CD14-positive monocyte (primary cell): ENCODE measurements around the gene LCA5L. TPM values are rescaled to one million over a fixed set of nuclear protein-coding genes. Genes with fewer than 3 reads are reported as not detected.
A peak's percentile ranks its signal among the peaks of the same experiment; 100 is the strongest.

Source experiments
- DNase-seq, 3 donors: peaks; one replicate each; pipeline ENCODE4 v3.0.0-alpha.2; 2011 to 2022
- H2AFZ ChIP-seq: 2 replicates; pipeline ENCODE4 v1.6.0; 2012; ENCODE audit warnings: mild to moderate bottlenecking, low read depth, low read length, inconsistent platforms; ENCODE audit not compliant: insufficient read depth, poor library complexity, severe bottlenecking
- H3K27ac ChIP-seq, 2 donors: 1 replicate in 1 of 2; 2 replicates in 1 of 2; pipeline ENCODE4 v1.5.1; 2012 to 2013; ENCODE audit warnings: low read length in 2 of 2, control low read depth in 1 of 2, inconsistent platforms in 1 of 2, low read depth in 1 of 2, mild to moderate bottlenecking in 1 of 2
- H3K27me3 ChIP-seq, 2 donors: one replicate each; pipeline versions ENCODE4 v1.6.0 to v1.6.1; 2011 to 2013; ENCODE audit warnings: low read length in 2 of 2; ENCODE audit not compliant: control insufficient read depth in 2 of 2, insufficient read depth in 2 of 2
- H3K36me3 ChIP-seq, 2 donors: replicated peaks in 1 of 2; 1 replicate in 1 of 2; 2 replicates in 1 of 2; pipeline versions ENCODE4 v1.5.1 to v1.6.1; 2012 to 2013; ENCODE audit warnings: low read length in 2 of 2, control low read depth in 1 of 2, inconsistent platforms in 1 of 2, mild to moderate bottlenecking in 1 of 2; ENCODE audit not compliant: insufficient read depth in 2 of 2, control insufficient read depth in 1 of 2
- H3K4me1 ChIP-seq, 2 donors: 1 replicate in 1 of 2; 2 replicates in 1 of 2; pipeline versions ENCODE4 v1.5.1 to v1.6.1; 2012 to 2013; ENCODE audit warnings: low read length in 2 of 2, control low read depth in 1 of 2, inconsistent platforms in 1 of 2, mild to moderate bottlenecking in 1 of 2, moderate library complexity in 1 of 2; ENCODE audit not compliant: insufficient read depth in 2 of 2, control insufficient read depth in 1 of 2
- H3K4me2 ChIP-seq: replicated peaks from 2 replicates; pipeline ENCODE3; 2012; ENCODE audit warnings: low read length, moderate library complexity, mild to moderate bottlenecking; ENCODE audit not compliant: poor library complexity, severe bottlenecking; ENCODE audit errors: extremely low read depth
- H3K4me3 ChIP-seq, 3 experiments: fragments of 200-600 bp in 1 of 3; sonication (generic) in 1 of 3; replicated peaks in 1 of 3; 1 replicate in 2 of 3; 2 replicates in 1 of 3; pipeline ENCODE4 v1.5.1; 2011 to 2013; ENCODE audit warnings: low read length in 3 of 3, mild to moderate bottlenecking in 3 of 3, control low read depth in 2 of 3, low read depth in 2 of 3, inconsistent platforms in 1 of 3, moderate library complexity in 1 of 3
- H3K79me2 ChIP-seq: 2 replicates; pipeline ENCODE4 v1.6.0; 2012; ENCODE audit warnings: mild to moderate bottlenecking, control low read depth, inconsistent platforms, low read length, moderate library complexity; ENCODE audit not compliant: insufficient read depth
- H3K9ac ChIP-seq: 2 replicates; pipeline ENCODE4 v1.6.0; 2017; ENCODE audit warnings: low read length, mild to moderate bottlenecking; ENCODE audit not compliant: insufficient read depth, poor library complexity, severe bottlenecking
- H3K9me3 ChIP-seq, 2 donors: replicated peaks in 1 of 2; 1 replicate in 1 of 2; 2 replicates in 1 of 2; pipeline versions ENCODE4 v1.5.1 to v1.6.1; 2012 to 2013; ENCODE audit warnings: low read length in 2 of 2, control low read depth in 1 of 2; ENCODE audit not compliant: control insufficient read depth in 1 of 2, insufficient read depth in 1 of 2
- H4K20me1 ChIP-seq: 2 replicates; pipeline ENCODE4 v1.6.0; 2012; ENCODE audit warnings: mild to moderate bottlenecking, low read length, control low read depth, moderate library complexity; ENCODE audit not compliant: insufficient read depth
- H3K27ac Mint-ChIP-seq, 7 donors: one replicate each; pipeline ENCODE4 v1.8.0; 2020; ENCODE audit warnings: mild to moderate bottlenecking in 7 of 7, mixed read lengths in 7 of 7, moderate library complexity in 6 of 7, inconsistent platforms in 2 of 7
- H3K27me3 Mint-ChIP-seq, 3 donors: one replicate each; pipeline ENCODE4 v1.8.0; 2021 to 2022; ENCODE audit warnings: low read depth in 3 of 3, mild to moderate bottlenecking in 3 of 3, mixed read lengths in 3 of 3, moderate library complexity in 3 of 3, inconsistent platforms in 1 of 3
- H3K36me3 Mint-ChIP-seq, 2 donors: one replicate each; pipeline ENCODE4 v1.8.0; 2020; ENCODE audit warnings: mixed read lengths in 2 of 2, inconsistent platforms in 1 of 2, mild to moderate bottlenecking in 1 of 2
- H3K4me1 Mint-ChIP-seq: one replicate; pipeline ENCODE4 v1.8.0; 2020; ENCODE audit warnings: mild to moderate bottlenecking, mixed read lengths
- H3K4me3 Mint-ChIP-seq, 2 donors: one replicate each; pipeline ENCODE4 v1.8.0; 2020; ENCODE audit warnings: mild to moderate bottlenecking in 2 of 2, mixed read lengths in 2 of 2, moderate library complexity in 1 of 2
- H3K9me3 Mint-ChIP-seq, 7 donors: one replicate each; pipeline ENCODE4 v1.8.0; 2020 to 2022; ENCODE audit warnings: mixed read lengths in 7 of 7, mild to moderate bottlenecking in 6 of 7, moderate library complexity in 6 of 7, inconsistent platforms in 2 of 7
- CTCF ChIP-seq: fragments of 200-600 bp; IDR thresholded peaks from one replicate; pipeline ENCODE4 v1.8.0; 2022; ENCODE audit warnings: antibody characterized with exemption, mild to moderate bottlenecking
- WGBS: methylation state at CpG from one replicate; pipeline ENCODE4 v1.1.5; 2013; ENCODE audit warnings: missing lambda C conversion rate; ENCODE audit not compliant: insufficient coverage; 5-methylcytosine and 5-hydroxymethylcytosine counted together
- intact Hi-C, 2 donors: fragments of 100-400 bp; cut with micrococcal nuclease; formaldehyde crosslinking; loops; one replicate each; pipeline versions ENCODE4 v1.15.0 to v1.15.1; 2023
- polyA minus RNA-seq: library from RNA; depleted of rRNA, polyadenylated mRNA; stranded (reverse); fragments of >200 nt; gene quantifications from 2 replicates; pipeline ENCODE4 v1.2.3, GENCODE V29; 2012
- polyA plus RNA-seq, 3 donors: library from polyadenylated mRNA; depleted of rRNA in 1 of 3; unstranded in 2 of 3; stranded (reverse) in 1 of 3; fragments of 300-500 nt in 2 of 3; fragments of >200 nt in 1 of 3; fragmentation: Illumina TruSeq in 2 of 3; gene quantifications; 1 replicate in 2 of 3; 2 replicates in 1 of 3; pipeline ENCODE4 v1.2.3, GENCODE V29; 2012 to 2021
- total RNA-seq, 12 experiments: library from RNA in 1 of 12; stranded (reverse) in 1 of 12; fragments of 120-200 nt in 1 of 12; gene quantifications; one replicate each; pipeline ENCODE4 v1.2.4 and lab custom pipeline; 2013 to 2026; ENCODE audit warnings: mixed read lengths in 6 of 12, inconsistent platforms in 1 of 12

Gene LCA5L
- not detected for total RNA-seq (2013)
- under 1 TPM in 1 of 3 donors, not detected in 2; 0.12 TPM for polyA plus RNA-seq
- polyA minus RNA-seq: not detected in 2 replicates
- 0 to 2.1 (median 0.15) reads per million in 11 experiments for total RNA-seq (lab: John Stamatoyannopoulos, UW)

DNA sequence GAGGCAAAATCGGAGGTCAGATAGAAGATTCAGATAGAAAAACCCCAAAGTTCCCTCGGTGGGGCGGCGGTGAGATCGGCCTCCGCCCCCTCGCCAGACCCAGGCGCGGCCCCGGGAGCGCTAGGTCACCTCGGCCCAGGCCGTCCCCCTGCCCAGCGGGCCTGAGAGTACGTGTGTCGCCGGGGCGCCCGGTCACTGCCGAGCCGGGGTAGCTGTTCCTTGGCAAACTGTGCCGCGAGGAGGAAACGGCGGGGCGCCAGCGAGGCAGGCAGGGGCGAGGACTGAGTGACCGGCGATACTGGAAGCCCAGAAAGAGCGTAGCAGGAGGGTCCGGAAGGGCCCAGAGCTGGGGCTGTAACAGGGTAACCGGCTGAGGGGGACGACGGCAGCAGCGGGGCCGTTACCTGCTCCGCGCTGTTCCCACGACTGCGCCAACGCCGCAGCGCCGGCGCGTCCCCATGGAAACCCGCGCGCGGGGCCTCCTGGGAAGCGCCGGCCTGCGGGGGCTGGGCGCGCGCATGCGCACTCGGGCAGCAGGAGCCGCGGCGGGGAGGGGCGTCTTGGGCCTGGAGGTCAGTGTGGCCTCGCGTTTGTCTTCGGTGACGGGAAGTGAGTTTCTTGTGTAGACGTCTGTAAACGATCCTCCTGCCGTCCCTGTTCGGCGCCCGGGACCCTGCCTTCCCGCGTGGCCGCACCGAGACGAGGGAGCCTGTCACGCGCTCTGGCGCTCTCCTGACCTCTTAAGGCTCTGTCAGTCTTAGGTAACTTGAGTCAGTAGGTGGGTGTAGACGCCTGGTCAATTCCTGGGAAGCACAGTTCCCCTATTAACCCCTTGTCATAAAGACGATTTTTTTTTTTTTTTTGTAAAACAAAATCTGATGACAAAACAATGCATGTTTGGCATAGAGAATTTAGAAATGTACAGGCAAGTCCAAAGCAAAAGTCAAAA is at the start of gene LCA5L:
Gene LCA5L (minus strand): TSS at position 458 of the 949 bp plus-strand sequence. CDS start 17,285 bp downstream, outside the sequence.
- under 1% methylated on average over 80 of the region's 83 CpGs for WGBS
- peak within 1 kb of the TSS; percentile 56 to 89 (median 88) for H3K4me3 ChIP-seq

More for the DNA sequence above, at the start of gene LCA5L:
- DNase-seq: peak; percentile 90 to 93 (median 92)
- Mint-ChIP-seq H3K9me3 (peaks cover 0 to 3% (median 0%) of the 10 kb centered on the region in 7 donors), H3K4me3 (peak within 1 kb of the TSS; percentile 87 to 96), H3K27ac (peak within 1 kb of the TSS; percentile 93 to 98 (median 95)), H3K36me3 (no peaks in the 10 kb centered on the region), H3K27me3 (peaks cover 9 to 10% (median 9%) of the 10 kb centered on the region in 3 donors), H3K4me1 (peaks cover 12% of the 10 kb centered on the region)
- no peaks in the 10 kb centered on the region for H4K20me1 ChIP-seq
- H3K27ac ChIP-seq: peak within 1 kb of the TSS; percentile 89 to 95
- peaks cover 15 to 18% of the 10 kb centered on the region in 2 donors for H3K4me1 ChIP-seq
- H3K9ac ChIP-seq: peak within 1 kb of the TSS; percentile 67
- intact Hi-C loops: loop anchor here (5.0 to 10.0 kb wide), 2 partner anchors 131 to 133 kb away; partner anchors contain the start of gene BRWD1 (in 2 of the 2)
- peak within 1 kb of the TSS; percentile 97 for H2AFZ ChIP-seq
- H3K27me3 ChIP-seq: peaks cover 0 to 6% of the 10 kb centered on the region in 2 donors
- no peaks in the 10 kb centered on the region for H3K36me3 ChIP-seq
- H3K9me3 ChIP-seq: no peaks in the 10 kb centered on the region
- peak within 1 kb of the TSS; percentile 95 for H3K4me2 ChIP-seq
- TF ChIP-seq CTCF: no peak
- H3K79me2 ChIP-seq: no peaks in the 10 kb centered on the region
